CD8-positive, alpha-beta memory T cell (primary cell): Measurements from ENCODE around the gene GINS2. TPM values are rescaled to one million over a fixed set of nuclear protein-coding genes. Genes with fewer than 3 reads are reported as not detected.
A peak's percentile ranks its signal among the peaks of the same experiment; 100 is the strongest.

Experiments used
- CTCF ChIA-PET: fragments of 350-600 bp; sonication (Branson Sonifier 250); formaldehyde crosslinking; loops from one replicate; lab custom pipeline; 2021; ENCODE audit warnings: antibody characterized with exemption; lab: Charles Lee
- POLR2A ChIA-PET: fragments of 350-600 bp; sonication (Branson Sonifier 250); formaldehyde crosslinking; loops from one replicate; lab custom pipeline; 2021; ENCODE audit warnings: antibody characterized with exemption; lab: Charles Lee
- DNase-seq, 5 donors: peaks; one replicate each; pipeline versions ENCODE4 v3.0.0 to v3.0.0-alpha.2; 2020 to 2022; ENCODE audit warnings: mixed read lengths in 1 of 5
- H3K27ac ChIP-seq: one replicate; pipeline ENCODE4 v1.7.0; 2013; ENCODE audit warnings: low read depth, mild to moderate bottlenecking, low read length, moderate library complexity
- H3K27me3 ChIP-seq: 2 replicates; pipeline ENCODE4 v1.7.0; 2013; ENCODE audit warnings: low read length, mild to moderate bottlenecking; ENCODE audit not compliant: insufficient read depth, poor library complexity, severe bottlenecking
- H3K36me3 ChIP-seq: 2 replicates; pipeline ENCODE4 v1.7.0; 2013; ENCODE audit warnings: mild to moderate bottlenecking, low read length, moderate library complexity; ENCODE audit not compliant: insufficient read depth
- H3K4me1 ChIP-seq: 2 replicates; pipeline ENCODE4 v1.7.0; 2013; ENCODE audit warnings: mild to moderate bottlenecking, low read length, moderate library complexity; ENCODE audit not compliant: insufficient read depth
- H3K4me3 ChIP-seq: 2 replicates; pipeline ENCODE4 v1.7.0; 2013; ENCODE audit warnings: mild to moderate bottlenecking, low read length
- H3K9me3 ChIP-seq: 2 replicates; pipeline ENCODE4 v1.7.0; 2013; ENCODE audit warnings: mild to moderate bottlenecking, low read length
- H3K27ac Mint-ChIP-seq, 8 donors: one replicate each; pipeline ENCODE4 v1.8.0; 2020 to 2021; ENCODE audit warnings: mixed read lengths in 8 of 8, mild to moderate bottlenecking in 6 of 8, inconsistent platforms in 3 of 8, moderate library complexity in 3 of 8
- H3K27me3 Mint-ChIP-seq, 2 donors: one replicate each; pipeline ENCODE4 v1.8.0; 2020 to 2021; ENCODE audit warnings: mixed read lengths in 2 of 2, mild to moderate bottlenecking in 1 of 2, moderate library complexity in 1 of 2
- H3K36me3 Mint-ChIP-seq, 3 donors: one replicate each; pipeline ENCODE4 v1.8.0; 2020 to 2021; ENCODE audit warnings: mixed read lengths in 3 of 3, inconsistent platforms in 1 of 3, mild to moderate bottlenecking in 1 of 3
- H3K4me1 Mint-ChIP-seq, 3 donors: one replicate each; pipeline ENCODE4 v1.8.0; 2020 to 2021; ENCODE audit warnings: mixed read lengths in 3 of 3, inconsistent platforms in 1 of 3, mild to moderate bottlenecking in 1 of 3
- H3K4me3 Mint-ChIP-seq, 7 donors: one replicate each; pipeline ENCODE4 v1.8.0; 2020 to 2021; ENCODE audit warnings: mixed read lengths in 7 of 7, mild to moderate bottlenecking in 6 of 7, moderate library complexity in 4 of 7, inconsistent platforms in 2 of 7
- H3K9me3 Mint-ChIP-seq, 5 donors: one replicate each; pipeline ENCODE4 v1.8.0; 2020 to 2022; ENCODE audit warnings: mixed read lengths in 5 of 5, mild to moderate bottlenecking in 3 of 5, moderate library complexity in 2 of 5, inconsistent platforms in 1 of 5
- polyA plus RNA-seq: library from polyadenylated mRNA; unstranded; fragments of 300-500 nt; fragmentation: Illumina TruSeq; gene quantifications from one replicate; pipeline ENCODE4 v1.2.3, GENCODE V29; 2021
- total RNA-seq, 2 experiments: library from RNA; stranded (reverse); gene quantifications; one replicate each; pipeline ENCODE4 v1.2.3, GENCODE V29; 2021

Gene GINS2
- total and polyA plus RNA-seq, 3 experiments from 2014 or later: 0.09 to 68.7 (median 68.6) TPM

GRCh38 chr16:85676466-85676865 is 12.3 kb downstream of the GINS2 start:
- DNase-seq: no peak
- peak overlapping the region in 1 of 7 donors; percentile 27 for H3K4me3 Mint-ChIP-seq
- no peaks in the 10 kb centered on the region for H3K9me3 Mint-ChIP-seq
- Histone ChIP-seq H3K27ac (no peak overlapping the region), H3K4me1 (no peaks in the 10 kb centered on the region), H3K4me3 (no peak overlapping the region), H3K36me3 (peaks cover 4% of the 10 kb centered on the region), H3K27me3 (no peaks in the 10 kb centered on the region), H3K9me3 (no peaks in the 10 kb centered on the region)
- H3K4me1 Mint-ChIP-seq: peaks cover 6 to 14% (median 6%) of the 10 kb centered on the region in 3 donors
- ChIA-PET CTCF (interaction anchor here (1.2 to 1.7 kb wide), 3 partner anchors 14 to 260 kb away, joined by 3 to 4 read pairs (median 3); no protein-coding TSS in a partner anchor), POLR2A (no interaction called here)
- peaks cover 0 to 47% (median 9%) of the 10 kb centered on the region in 3 donors for H3K36me3 Mint-ChIP-seq
- peak overlapping the region in 1 of 8 donors; percentile 32 for H3K27ac Mint-ChIP-seq
- H3K27me3 Mint-ChIP-seq: no peaks in the 10 kb centered on the region

- H3K27me3 Mint-ChIP-seq: no peaks in the 10 kb centered on the region
- no peaks in the 10 kb centered on the region for H3K9me3 Mint-ChIP-seq
- POLR2A ChIA-PET: no interaction called here
- CTCF ChIA-PET: interaction anchor here (1.2 to 1.7 kb wide), 4 partner anchors 13 to 85 kb away, joined by 3 to 4 read pairs (median 4); no protein-coding TSS in a partner anchor
- H3K4me1 Mint-ChIP-seq: peaks cover 1 to 9% (median 3%) of the 10 kb centered on the region in 3 donors
- H3K4me3 ChIP-seq: no peak overlapping the region
- no peak for DNase-seq
- no peak overlapping the region for H3K27ac ChIP-seq
- H3K27me3 ChIP-seq: no peaks in the 10 kb centered on the region
- peak overlapping the region in 5 of 8 donors; percentile 43 to 77 (median 50) for H3K27ac Mint-ChIP-seq
- H3K36me3 ChIP-seq: peaks cover 11% of the 10 kb centered on the region
- H3K36me3 Mint-ChIP-seq: peaks cover 0 to 56% (median 13%) of the 10 kb centered on the region in 3 donors
- H3K4me3 Mint-ChIP-seq: no peak overlapping the region
- no peaks in the 10 kb centered on the region for H3K4me1 ChIP-seq
- H3K9me3 ChIP-seq: no peaks in the 10 kb centered on the region
Observed at GRCh38 chr16:85675251-85675874, 13.4 kb downstream of the GINS2 start.

- Mint-ChIP-seq H3K27ac (peak overlapping the region in 6 of 8 donors; percentile 22 to 83 (median 73)), H3K9me3 (no peaks in the 10 kb centered on the region), H3K27me3 (no peaks in the 10 kb centered on the region), H3K4me3 (no peak overlapping the region), H3K4me1 (peaks cover 0 to 5% (median 0%) of the 10 kb centered on the region in 3 donors), H3K36me3 (peaks cover 0 to 61% (median 13%) of the 10 kb centered on the region in 3 donors)
- Histone ChIP-seq H3K4me1 (no peaks in the 10 kb centered on the region), H3K4me3 (no peak overlapping the region), H3K27ac (no peak overlapping the region), H3K36me3 (peaks cover 16% of the 10 kb centered on the region), H3K27me3 (no peaks in the 10 kb centered on the region), H3K9me3 (no peaks in the 10 kb centered on the region)
- ChIA-PET CTCF (interaction anchor here (1.2 to 2.3 kb wide), 5 partner anchors 13 to 85 kb away, joined by 3 to 6 read pairs (median 4); no protein-coding TSS in a partner anchor), POLR2A (no interaction called here)
- no peak for DNase-seq
Observed at GRCh38 chr16:85674828-85675227, 13.9 kb downstream of the GINS2 start.

GRCh38 chr16:85674418-85674755 is 14.4 kb downstream of the GINS2 start:
- Histone ChIP-seq H3K4me3 (no peak overlapping the region), H3K4me1 (no peaks in the 10 kb centered on the region), H3K9me3 (no peaks in the 10 kb centered on the region), H3K27ac (no peak overlapping the region), H3K27me3 (no peaks in the 10 kb centered on the region), H3K36me3 (peaks cover 21% of the 10 kb centered on the region)
- H3K4me1 Mint-ChIP-seq: peaks cover 0 to 2% (median 0%) of the 10 kb centered on the region in 3 donors
- CTCF ChIA-PET: interaction anchor here (1.2 to 2.3 kb wide), 3 partner anchors 15 to 86 kb away, joined by 3 to 6 read pairs (median 4); no protein-coding TSS in a partner anchor
- no peaks in the 10 kb centered on the region for H3K27me3 Mint-ChIP-seq
- DNase-seq: no peak
- H3K36me3 Mint-ChIP-seq: peaks cover 0 to 66% (median 13%) of the 10 kb centered on the region in 3 donors
- POLR2A ChIA-PET: no interaction called here
- peak overlapping the region in 4 of 8 donors; percentile 22 to 83 (median 60) for H3K27ac Mint-ChIP-seq
- H3K9me3 Mint-ChIP-seq: no peaks in the 10 kb centered on the region
- H3K4me3 Mint-ChIP-seq: no peak overlapping the region

GRCh38 chr16:85673529-85674417 is 15.0 kb downstream of the GINS2 start:
- ChIA-PET POLR2A (no interaction called here), CTCF (interaction anchor here (0.6 to 2.3 kb wide), 3 partner anchors 8 to 16 kb away, joined by 3 to 6 read pairs (median 3); no protein-coding TSS in a partner anchor)
- Histone ChIP-seq H3K9me3 (no peaks in the 10 kb centered on the region), H3K4me3 (no peak overlapping the region), H3K36me3 (peaks cover 27% of the 10 kb centered on the region), H3K27me3 (no peaks in the 10 kb centered on the region), H3K27ac (no peak overlapping the region), H3K4me1 (no peaks in the 10 kb centered on the region)
- peaks cover 0 to 2% (median 0%) of the 10 kb centered on the region in 3 donors for H3K4me1 Mint-ChIP-seq
- H3K27me3 Mint-ChIP-seq: no peaks in the 10 kb centered on the region
- no peak overlapping the region for H3K4me3 Mint-ChIP-seq
- no peaks in the 10 kb centered on the region for H3K9me3 Mint-ChIP-seq
- H3K27ac Mint-ChIP-seq: peak overlapping the region in 3 of 8 donors; percentile 43 to 77 (median 65)
- no peak for DNase-seq
- peaks cover 0 to 72% (median 13%) of the 10 kb centered on the region in 3 donors for H3K36me3 Mint-ChIP-seq

- Histone ChIP-seq H3K4me3 (no peak overlapping the region), H3K27me3 (no peaks in the 10 kb centered on the region), H3K4me1 (no peaks in the 10 kb centered on the region), H3K36me3 (peaks cover 49% of the 10 kb centered on the region), H3K9me3 (no peaks in the 10 kb centered on the region), H3K27ac (no peak overlapping the region)
- no peak overlapping the region for H3K4me3 Mint-ChIP-seq
- no peaks in the 10 kb centered on the region for H3K9me3 Mint-ChIP-seq
- DNase-seq: no peak
- POLR2A ChIA-PET: no interaction called here
- peaks cover 0 to 2% (median 0%) of the 10 kb centered on the region in 3 donors for H3K4me1 Mint-ChIP-seq
- peak overlapping the region in 2 of 8 donors; percentile 47 to 58 for H3K27ac Mint-ChIP-seq
- CTCF ChIA-PET: no interaction called here
- H3K36me3 Mint-ChIP-seq: peaks cover 0 to 95% (median 15%) of the 10 kb centered on the region in 3 donors
- no peaks in the 10 kb centered on the region for H3K27me3 Mint-ChIP-seq
Observed at GRCh38 chr16:85670840-85671239, 17.9 kb downstream of the GINS2 start.

GRCh38 chr16:85668676-85669424 is 19.9 kb downstream of the GINS2 start:
- DNase-seq: no peak
- peaks cover 0 to 95% (median 18%) of the 10 kb centered on the region in 3 donors for H3K36me3 Mint-ChIP-seq
- H3K27me3 ChIP-seq: no peaks in the 10 kb centered on the region
- H3K27ac Mint-ChIP-seq: no peak overlapping the region
- ChIA-PET CTCF (interaction anchor here (1.0 kb wide), 1 partner anchor 9 kb away, joined by 3 read pairs; no protein-coding TSS in a partner anchor), POLR2A (no interaction called here)
- H3K4me1 ChIP-seq: no peaks in the 10 kb centered on the region
- no peaks in the 10 kb centered on the region for H3K9me3 ChIP-seq
- H3K36me3 ChIP-seq: peaks cover 48% of the 10 kb centered on the region
- H3K27ac ChIP-seq: no peak overlapping the region
- H3K4me3 Mint-ChIP-seq: no peak overlapping the region
- H3K27me3 Mint-ChIP-seq: no peaks in the 10 kb centered on the region
- H3K4me1 Mint-ChIP-seq: no peaks in the 10 kb centered on the region
- H3K4me3 ChIP-seq: no peak overlapping the region
- no peaks in the 10 kb centered on the region for H3K9me3 Mint-ChIP-seq
